Naive B cell (primary cell): Measurements from ENCODE around the gene PPP1CB. TPM values are rescaled to one million over a fixed set of nuclear protein-coding genes. Genes with fewer than 3 reads are reported as not detected.

Experiments used
- polyA plus RNA-seq, 6 donors: library from polyadenylated mRNA; unstranded; fragments of 300-500 nt; fragmentation: Illumina TruSeq; gene quantifications; one replicate each; pipeline ENCODE4 v1.2.3, GENCODE V29; 2021; ENCODE audit warnings: low read depth in 6 of 6

Gene PPP1CB
- polyA plus RNA-seq, 6 donors from 2014 or later: 62.4 to 93.3 (median 86.9) TPM

Other genes with a start within 250 kb of the PPP1CB start
- under 1 TPM in 3 of 6 donors, not detected in 3; 0.29 to 0.41 (median 0.37) TPM for gene SPDYA, start 59.0 kb downstream of the PPP1CB start, polyA plus RNA-seq
- gene TRMT61B, start 118.5 kb downstream of the PPP1CB start, polyA plus RNA-seq: 10 to 100 TPM; 17.4 to 36.2 (median 21.6) TPM
- gene WDR43, start 142.8 kb downstream of the PPP1CB start, polyA plus RNA-seq: 10 to 100 TPM; 34.5 to 57.5 (median 48.1) TPM
- gene TOGARAM2, start 229.5 kb downstream of the PPP1CB start, polyA plus RNA-seq: under 1 TPM in 1 of 6 donors, not detected in 5; 0.14 TPM